GM04504 (cell line): ENCODE measurements around the gene PTTG1IP.
A peak's percentile ranks its signal among the peaks of the same experiment; 100 is the strongest.

Source experiments
- DNase-seq: peaks from one replicate; pipeline ENCODE4 v3.0.0-alpha.2; 2012; ENCODE audit warnings: low read depth

The PTTG1IP gene

DNA sequence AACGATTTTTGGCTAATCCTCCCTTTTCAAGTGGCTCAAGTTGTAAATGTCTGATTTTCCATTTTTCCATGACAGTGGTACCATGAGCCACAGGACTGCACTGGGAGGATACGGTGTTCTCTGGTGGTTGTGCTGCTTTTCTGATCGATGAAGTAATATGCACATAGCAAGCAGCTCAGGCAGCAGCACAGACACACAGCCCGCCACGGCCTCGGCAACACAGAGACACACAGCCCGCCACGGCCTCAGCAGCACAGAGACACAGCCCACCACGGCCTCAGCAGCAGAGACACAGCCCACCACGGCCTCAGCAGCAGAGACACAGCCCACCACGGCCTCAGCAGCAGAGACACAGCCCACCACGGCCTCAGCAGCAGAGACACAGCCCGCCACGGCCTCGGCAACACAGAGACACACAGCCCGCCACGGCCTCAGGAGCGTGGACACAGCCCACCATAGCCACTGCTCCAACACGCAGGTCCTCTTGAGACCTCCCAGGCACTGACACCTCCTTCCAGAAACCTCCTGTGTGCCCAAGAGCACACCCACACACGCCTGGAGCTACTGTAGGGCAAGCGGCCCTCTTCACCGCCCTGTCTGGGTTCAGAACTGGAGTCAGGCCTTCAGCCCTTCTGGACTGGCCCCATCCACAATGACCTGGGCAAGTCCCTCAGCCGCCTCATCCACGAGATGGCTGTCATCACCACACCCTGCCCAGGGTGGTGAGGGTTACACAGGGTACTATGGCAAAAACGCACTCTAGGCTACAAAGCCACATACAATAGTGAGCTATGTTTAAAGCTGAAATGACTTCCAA, 10.4 kb downstream of the PTTG1IP start:
- DNase-seq = no peak

DNA sequence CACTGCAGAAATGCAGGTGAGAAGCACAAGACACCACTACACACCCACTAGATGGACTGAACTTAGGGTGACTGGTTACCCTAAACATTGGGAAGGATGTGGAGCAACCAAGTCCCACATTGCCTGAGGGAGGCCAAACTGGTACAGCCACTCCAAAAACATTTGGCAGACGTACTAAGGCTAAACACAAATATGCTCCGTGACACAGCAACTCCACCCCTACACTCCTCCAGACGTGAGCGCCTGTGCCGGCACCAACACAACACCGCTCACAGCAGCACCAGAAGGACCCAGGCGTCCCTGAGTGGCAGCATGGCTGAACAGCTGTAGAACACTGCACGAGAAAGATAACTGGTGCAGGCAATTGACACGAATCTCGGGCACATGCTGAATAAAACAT, 14.7 kb downstream of the PTTG1IP start:
- no peak for DNase-seq

DNA sequence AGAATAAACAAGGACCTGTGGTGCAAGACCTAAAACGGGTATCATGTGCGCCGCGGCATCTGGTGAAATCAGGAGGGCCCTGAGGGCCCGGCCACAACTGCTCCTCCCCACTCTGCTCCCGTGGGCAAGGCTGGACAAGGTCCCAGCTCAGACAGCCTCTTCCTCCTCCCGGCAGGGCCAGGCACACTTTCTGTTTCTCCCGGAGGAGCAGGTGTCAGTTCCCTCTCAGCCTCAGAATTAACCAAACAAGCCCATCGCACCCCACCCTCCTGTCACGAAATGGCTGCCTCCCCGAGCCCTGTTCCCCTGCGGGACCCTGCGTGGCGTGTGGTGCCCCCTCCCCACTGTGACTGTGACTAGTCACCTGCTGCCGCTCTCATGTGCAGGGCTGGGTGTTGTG, 15.2 kb downstream of the PTTG1IP start:
- no peak for DNase-seq

DNA sequence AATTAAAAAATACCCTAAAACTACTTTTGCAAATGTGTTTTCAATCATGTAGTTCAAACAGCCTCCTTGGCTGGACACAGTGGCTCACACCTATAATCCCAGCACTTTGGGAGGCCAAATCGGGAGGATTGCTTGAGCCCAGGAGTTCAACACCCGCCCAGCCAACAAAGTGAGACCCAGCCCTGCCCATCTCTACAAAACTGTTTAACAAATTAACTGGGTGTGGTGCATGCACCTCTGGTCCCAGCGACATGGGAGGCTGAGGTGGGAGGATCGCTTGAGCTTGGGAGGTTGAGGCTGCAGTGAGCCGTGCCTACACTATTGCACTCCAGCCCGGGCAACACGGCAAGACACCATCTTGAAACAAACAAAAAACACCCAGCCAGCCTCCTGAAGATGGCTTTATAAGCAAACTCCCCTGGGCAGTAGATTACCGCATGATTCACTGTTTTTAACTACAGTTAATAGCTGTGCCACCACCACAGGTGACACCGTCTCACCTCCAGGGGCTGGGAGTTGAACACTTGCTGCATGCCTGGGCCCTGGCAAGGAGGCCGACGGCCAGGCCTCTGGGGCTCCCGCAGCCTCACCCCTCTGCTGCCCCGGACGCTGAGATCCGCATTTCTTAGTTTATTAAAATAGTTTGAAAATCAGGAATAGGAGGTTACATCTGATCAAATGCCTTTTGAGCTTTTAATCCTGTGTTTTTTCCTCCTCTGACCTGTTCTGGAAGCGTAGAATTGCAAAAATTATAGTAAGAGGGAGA, 16.2 kb downstream of the PTTG1IP start:
- DNase-seq = no peak

DNA sequence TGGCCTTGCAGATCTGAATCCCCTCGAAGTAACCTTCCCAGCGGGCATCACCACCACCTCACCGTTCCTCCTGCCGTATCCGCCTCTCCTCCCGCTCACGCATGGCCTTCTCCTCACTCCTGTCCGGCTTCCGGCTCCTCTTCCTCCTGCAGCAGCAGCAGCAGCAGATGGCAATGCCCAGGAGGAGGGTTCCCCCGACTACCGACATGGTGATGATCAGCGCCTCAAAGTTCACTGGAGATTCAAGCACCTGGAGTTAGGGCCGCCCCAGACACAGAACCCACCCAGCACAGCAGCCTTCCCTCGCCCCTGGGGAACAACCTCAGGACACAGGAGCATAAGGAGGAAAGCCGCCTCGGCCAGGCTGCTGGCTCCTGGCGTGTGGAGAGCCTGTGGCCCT, 17.4 kb downstream of the PTTG1IP start:
- DNase-seq = no peak

DNA sequence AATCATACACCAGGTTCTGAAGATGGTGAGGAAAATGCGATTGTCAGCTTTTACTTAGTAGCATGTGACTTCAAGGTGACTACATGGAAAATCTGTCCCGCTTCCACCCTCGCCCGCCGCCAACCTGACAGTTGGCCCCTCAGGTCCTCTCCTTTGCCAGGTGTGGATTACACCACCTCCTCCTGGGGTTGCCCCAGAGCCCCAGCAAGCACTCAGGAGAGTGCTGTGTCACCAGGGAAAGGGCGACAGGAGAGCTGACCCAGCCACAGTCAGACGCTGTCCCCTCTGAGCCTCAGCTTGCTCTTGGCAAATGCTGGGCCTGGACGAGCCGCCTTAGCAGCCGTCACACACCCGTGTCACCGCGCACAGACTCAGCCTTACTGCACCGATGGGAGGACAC, 17.9 kb downstream of the PTTG1IP start:
- no peak for DNase-seq

DNA sequence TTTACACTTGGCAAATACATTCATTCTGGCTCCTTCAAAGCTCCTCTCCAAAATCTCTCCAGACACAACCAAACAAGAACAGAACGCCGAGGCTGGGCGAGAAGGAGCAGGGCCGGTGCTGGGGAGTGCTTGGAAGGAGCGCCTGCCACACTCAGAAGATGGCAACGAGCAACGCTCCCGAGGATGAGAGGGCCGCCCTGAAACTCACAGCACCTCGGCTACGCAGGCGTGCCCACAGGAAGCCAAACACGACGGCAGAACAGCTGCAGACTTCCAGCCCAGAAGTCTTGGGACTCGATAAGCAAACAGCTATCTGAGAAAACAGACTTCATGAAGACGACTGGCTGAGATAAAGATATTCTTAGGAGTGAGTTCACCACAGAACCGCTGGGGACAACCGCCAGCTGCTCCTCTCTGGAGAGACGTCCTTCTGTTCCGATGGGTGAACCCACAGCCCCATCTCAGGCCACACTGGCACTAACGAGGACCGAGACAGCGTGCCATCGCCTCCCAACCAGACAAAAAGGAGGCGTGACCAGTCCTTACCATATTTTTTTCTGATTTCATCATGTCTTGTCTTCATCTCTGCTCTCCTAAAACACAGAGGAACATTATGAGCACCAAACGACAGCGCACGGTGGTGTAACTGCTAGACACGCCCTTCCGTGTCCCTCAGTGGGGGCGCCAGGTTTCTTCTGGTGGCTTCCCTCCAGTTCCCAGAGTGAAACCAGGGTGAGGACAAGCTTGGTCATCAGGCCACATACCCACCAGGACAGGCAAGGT, 18.6 kb downstream of the PTTG1IP start:
- no peak for DNase-seq

DNA sequence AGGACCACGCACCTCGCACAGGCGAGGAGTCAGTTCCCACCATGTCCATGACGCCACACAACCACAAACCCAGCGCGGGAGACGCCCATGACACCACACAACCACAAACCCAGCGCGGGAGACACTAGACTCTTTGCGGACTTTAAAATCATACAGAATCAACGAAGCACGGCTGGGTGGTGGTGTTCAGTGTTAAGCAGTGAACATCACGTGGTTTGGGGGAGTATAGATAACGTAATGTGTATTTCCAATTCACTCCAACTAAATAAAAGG, 19.2 kb downstream of the PTTG1IP start:
- DNase-seq = no peak

DNA sequence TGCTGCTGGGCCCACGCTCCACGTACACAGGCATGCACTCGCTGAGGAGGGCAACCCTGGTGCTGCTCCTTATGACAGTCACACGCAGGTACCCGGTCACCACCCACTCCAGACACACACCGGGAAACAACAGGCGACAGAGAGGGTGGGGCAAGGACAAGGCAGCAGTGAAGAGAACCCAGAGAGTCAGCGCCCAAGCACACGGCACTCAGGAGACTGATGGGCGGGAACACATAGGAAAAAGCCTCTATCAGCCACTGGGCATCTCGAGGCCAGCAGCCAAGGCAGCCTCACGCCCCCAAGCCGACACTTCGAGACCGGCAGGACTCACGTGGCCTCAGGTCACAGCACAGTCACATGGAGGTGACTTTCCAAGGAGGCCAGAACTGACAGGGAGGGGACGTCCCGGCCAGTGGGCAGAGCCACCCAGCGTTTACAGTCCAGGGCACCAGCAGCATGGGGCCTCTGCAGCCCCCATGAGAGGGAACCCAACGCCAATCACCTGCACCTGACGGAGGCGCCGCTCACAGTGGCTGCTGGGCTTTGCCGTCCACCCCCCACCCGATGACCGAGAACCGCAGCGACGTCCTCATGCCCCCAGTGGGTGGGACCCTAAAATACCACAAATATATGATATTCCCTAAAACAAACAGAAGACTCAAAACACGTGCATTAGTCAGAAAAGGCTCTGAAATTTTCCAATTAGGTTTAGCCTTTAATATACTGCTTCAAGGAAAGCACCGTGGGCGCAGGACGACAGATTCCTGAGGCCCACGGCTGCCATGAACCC, 19.7 kb downstream of the PTTG1IP start:
- no peak for DNase-seq

DNA sequence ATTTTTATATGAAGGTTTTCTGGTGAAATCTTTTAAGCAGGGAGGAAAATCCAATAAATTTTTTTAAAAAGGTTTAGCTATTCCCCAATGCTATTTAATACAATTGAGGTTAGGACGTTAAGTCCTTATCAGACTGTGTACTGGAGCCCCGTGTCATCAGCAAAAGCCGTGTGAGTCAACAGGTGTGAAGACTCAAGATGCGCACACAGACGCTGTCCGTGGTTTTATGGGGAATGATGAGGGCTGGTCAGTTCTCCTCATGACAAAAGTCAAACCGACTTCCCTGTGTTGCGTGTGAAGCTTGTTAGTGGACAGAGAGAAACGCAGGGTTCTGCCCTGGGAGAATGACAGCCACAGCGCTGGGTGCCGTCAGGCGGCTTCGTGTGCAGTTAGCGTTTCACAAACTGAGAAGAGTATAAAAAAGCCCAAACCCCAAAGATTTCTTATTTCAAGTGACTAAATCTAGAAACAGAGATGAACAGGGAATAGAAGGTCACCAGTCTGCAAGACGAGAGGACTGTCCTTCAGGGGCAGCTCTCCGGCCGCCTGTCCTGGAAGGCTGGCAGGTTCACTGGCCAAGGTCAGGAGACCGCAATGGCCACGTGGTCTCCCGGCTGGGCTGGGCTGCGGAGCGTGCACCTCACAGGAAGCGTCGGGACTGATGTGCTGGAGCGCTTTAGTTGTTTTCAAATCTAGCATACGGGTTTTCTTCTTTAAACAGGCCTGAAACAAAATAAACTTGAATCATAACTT, 22.4 kb downstream of the PTTG1IP start:
- DNase-seq = no peak

DNA sequence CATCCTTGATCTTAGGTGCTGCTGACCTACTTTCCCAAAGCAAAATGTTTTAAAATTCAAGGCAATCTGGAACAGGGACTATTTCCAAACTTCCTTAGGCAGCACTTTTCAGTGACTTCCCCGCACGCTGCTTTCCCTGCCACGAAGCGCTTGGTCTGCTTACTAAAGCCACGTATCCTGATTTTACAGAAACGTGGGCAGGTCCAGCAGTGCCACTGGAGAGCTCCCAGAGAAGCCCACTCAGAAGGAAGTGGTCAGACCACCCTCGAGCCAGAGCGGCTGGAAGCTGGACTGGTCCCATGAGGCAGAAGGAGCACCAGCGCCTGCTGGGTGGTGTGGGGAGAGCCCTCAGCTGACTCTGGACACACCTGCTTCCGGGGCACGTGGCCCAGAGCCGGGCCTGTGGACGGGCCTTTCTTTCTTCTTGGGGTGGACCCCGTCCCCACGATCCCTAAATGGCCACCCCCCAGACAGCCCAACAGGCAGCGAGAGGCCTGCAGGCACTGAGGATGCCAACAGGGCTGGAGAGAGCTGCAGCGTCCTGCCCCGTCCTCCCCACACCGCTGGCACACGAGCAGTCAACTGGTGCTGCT, 23.2 kb downstream of the PTTG1IP start:
- DNase-seq = no peak

DNA sequence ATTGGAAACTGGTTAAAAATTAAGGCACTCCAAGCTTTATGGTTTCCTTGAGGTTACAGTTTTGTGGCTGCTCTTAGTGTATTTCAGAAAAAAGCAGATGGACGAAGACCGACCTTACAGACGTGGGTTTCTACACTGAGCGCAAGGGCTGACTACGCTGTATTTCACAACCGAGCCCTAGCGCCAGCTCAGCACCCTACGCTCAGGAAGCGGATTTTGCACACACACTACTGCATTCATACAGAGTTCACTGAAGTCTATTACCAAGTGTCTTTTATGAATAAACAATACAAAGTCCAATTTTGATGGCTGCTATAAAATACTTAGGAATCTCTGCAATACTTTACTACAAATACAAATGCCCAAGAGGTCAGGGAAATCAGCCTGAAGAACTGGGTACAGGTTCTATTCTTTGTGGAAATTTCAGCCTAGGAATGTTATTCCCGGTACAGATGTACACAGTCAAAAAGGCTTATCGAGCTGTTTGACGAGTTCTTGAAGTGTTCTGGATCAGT, 23.8 kb downstream of the PTTG1IP start:
- no peak for DNase-seq

DNA sequence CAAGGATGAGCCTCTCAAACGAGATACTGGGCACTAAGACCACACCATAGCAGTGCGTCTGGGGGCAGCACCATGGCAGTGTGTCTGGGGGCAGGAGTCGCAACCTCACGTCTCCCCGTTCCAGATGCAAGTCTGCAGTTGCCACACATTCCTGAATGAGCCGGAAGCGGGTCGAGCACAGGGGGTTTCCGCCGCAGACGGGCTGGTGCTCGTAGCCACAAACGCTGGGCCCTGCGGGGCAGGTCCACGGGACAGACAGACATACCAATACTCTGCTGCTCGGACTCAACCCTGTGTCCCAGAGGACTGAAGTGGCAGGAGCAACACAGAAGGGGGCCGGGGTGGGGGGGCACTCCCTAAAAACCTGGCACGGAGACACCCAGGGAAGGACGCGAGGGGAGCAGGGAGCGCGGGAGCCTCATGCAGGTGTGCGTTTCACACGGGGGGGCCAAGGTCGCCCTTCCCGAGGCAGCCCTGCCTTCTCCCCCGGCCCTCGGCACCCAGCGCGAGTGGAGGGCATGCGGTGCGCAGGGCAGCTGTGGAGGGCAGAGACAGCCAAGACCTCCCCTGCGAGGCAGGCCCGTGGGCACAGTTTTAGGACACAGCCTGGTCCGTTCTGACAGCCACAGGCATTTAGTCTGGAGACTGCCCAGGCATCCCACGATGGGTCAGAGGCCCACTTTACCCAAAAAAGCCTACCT, 24.5 kb downstream of the PTTG1IP start:
- DNase-seq = no peak

DNA sequence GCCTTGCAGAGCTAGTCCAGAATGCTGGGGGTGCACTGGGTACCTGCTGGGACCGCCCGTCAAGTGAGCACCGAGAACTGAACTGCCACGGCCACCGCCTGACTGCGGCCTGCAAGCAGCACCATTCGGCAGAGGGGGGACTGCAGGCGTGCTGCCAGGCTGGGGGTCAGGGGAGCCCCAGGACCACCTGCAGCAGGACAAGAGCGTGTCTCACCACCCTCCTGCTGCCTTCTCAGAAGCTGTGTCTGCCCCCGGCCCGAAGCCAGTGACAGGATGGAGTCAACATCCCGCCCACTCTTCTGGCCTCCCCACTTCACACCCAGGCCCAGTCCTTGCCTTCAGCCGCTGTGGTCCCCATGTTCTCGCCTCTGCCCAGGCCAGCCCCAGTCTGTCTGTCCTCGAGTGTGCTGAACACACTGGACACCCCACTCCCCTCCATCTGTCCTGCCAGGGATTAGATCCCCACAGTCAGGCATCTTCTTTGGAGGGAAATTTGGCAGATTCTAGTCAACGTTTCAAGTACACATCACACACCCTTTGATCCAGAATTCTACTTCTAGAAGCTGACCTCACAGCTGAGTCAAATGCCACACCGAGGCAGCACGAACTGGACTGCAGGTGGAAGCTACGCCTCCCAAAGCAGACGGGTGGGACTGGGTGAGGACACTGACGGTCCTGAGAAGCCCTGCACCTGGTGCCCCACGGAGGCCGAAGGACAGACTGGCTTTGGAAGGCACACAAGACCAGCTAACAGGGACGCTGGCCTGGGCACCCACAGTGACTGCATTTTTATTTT, 26.0 kb downstream of the PTTG1IP start:
- DNase-seq = no peak

DNA sequence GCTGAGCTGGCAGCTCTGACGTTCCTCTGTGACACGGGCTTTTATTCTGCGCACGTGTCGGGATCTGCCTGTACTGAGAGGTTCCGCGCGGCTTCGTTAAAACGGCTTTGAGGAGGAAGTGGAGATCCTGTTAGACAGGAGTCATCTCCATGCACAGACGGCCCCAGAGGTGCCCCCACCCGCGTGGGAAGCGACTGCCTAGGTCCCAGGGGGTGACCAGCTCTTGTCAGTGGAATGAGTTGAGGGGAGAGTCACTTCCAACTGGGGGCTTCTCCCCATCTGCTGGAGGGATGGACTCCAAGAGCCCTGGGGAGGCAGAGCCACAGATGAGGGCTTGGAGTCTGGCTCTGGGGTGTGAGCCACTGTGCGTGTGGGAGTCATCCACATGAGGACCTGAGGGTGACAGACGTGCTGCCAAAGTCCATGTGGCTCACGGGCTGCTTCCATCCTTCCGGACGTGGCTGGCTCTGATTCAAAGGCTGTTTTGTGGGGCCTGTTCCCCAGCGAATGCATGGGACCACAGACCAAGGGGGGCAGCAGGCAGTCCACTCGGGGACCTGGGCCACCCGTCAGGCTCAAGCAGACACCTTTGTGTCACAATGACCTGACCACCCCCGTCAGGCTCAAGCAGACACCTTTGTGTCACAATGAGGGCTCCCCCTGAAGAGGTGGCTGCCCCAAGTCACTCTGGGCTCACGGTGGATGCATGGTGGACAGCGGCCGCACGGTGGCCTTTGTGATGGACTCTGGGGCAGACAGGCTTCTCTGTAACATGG, 26.8 kb downstream of the PTTG1IP start:
- peak; percentile 32 for DNase-seq

DNA sequence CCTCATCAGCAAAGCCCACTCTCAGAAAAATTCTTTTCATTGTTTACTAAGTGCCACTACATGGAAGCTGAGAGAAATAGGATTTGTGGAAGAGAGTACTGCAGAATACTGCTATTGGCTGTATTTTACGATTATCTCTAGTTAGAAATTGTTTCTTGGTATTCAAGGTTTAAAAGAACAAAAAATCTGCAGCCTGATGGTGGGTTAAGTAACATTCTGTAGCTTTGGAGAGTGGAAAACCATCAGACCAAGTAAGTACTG, 27.3 kb downstream of the PTTG1IP start:
- no peak for DNase-seq

DNA sequence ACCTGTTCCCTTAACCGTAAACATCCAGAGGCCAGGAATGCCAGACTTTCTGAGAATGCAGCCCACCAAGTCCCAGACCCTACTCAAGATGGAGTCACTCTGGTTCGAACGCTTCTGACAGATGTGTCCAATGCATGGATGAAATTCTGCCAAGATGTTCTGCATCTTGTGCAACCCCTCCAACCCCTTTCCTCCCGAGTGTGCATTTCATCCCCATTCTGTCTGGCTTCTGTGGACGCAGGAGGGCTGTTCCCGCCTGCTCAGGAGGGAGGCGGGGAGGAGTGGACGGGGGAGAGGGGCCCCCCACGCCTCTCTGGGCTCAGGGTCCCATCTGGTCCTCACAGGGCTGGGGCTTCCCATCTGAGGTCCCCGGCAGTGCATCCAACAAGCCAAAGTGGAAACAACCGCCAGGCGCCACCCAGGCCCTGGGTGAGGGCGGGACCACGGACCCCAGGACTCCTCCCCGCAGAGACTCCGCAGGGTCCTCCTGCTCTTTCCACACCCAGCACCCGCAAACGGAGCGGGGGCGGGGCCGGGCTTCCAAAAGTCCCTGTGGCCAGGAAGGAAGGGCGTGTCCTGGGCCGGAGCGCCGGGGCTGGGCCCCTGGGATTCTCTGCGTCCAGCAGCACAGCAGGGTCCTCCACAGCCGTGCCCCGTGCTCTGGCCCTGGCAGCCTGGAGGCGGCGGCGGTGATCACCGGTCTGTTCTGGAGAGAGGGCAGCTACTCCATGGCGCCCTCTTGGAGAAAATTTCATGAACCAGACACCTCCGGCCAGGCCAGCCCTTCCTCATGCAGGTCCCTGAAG, 27.9 kb downstream of the PTTG1IP start:
- DNase-seq = peak; percentile 17

DNA sequence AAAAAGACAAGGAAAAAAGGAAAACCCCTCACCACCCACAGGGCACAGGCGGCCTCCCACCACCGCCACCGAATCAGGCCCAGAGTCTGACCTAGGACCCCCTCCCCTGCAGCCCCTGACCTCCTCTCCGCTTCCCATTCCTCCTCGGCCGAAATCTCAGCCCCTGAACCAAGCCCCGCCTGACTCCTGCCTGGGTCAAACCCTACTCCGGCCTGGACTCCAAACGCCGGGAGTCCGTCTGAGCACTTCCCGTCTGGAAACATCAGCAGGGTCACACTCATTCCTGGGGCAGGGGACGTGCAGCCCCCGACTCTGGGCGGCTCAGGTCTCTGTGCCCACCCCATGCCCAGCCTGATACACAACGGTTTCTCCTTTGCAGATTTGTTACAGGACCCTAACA, 29.2 kb downstream of the PTTG1IP start:
- DNase-seq = no peak
